Astrocyte (in vitro differentiated cells and primary cell): Measurements from ENCODE around the gene STXBP1.

Source experiments
- EZH2 ChIP-seq: IDR thresholded peaks from 2 replicates; pipeline ENCODE4 v1.6.1; 2012; ENCODE audit warnings: mild to moderate bottlenecking, low read length, inconsistent platforms; ENCODE audit not compliant: insufficient read depth
- TF ChIP-seq, protein P1 (sequence below): IDR thresholded peaks from 2 replicates; pipeline ENCODE4 v1.5.1; 2011; ENCODE audit warnings: low read depth, mild to moderate bottlenecking, inconsistent platforms, low read length, moderate library complexity; ENCODE audit not compliant: insufficient read depth

DNA sequence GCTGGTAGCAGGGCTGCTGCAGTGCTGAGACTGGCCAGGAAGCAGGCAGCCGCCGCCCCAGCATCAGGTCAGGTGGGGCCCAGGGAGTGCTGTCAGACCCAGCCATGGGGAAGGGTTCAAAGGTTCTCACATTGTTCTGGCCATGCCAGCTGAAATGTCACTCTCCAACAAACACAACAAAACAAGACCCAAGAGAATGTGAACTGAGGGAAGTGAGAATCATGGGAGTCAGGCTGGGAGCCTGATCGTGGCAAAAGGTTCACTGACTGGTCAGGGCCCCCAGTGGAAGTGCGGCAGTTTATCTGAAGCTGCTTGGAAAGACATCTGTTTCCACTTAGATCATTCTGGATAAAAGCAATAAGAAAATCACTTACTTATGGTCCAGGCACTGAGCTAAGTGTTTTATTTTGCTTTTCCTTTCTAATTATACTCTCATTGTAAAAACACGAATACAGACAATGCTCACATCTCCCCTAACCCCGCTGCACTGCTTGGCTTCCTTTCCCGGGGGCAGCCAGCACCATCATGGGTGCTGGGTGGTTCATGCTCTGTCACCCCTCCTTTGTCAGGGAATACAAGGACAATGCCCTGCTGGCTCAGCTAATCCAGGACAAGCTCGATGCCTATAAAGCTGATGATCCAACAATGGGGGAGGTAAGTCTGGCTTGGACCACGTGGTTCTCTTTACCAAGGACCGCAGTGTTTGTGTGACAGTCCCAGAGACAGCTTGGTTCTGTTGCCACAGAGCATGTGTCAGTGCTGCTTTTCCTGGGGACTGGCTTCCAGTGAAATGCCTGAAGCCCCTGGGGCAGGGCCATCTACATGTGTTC is 52.8 kb downstream of the STXBP1 start:
- TF ChIP-seq, protein P1, sequence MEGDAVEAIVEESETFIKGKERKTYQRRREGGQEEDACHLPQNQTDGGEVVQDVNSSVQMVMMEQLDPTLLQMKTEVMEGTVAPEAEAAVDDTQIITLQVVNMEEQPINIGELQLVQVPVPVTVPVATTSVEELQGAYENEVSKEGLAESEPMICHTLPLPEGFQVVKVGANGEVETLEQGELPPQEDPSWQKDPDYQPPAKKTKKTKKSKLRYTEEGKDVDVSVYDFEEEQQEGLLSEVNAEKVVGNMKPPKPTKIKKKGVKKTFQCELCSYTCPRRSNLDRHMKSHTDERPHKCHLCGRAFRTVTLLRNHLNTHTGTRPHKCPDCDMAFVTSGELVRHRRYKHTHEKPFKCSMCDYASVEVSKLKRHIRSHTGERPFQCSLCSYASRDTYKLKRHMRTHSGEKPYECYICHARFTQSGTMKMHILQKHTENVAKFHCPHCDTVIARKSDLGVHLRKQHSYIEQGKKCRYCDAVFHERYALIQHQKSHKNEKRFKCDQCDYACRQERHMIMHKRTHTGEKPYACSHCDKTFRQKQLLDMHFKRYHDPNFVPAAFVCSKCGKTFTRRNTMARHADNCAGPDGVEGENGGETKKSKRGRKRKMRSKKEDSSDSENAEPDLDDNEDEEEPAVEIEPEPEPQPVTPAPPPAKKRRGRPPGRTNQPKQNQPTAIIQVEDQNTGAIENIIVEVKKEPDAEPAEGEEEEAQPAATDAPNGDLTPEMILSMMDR = no peak
- TF ChIP-seq EZH2 = no peak
